GM21381 (cell line): ENCODE data around the gene PPP2R5E.
"Not testable (repeated sequence)": the region's sequence is repeated elsewhere in the genome, so short reads cannot be mapped to it uniquely, and the experiment has no call there.

Experiments used
- ATAC-seq: cut with Tn5 transposase; IDR thresholded peaks from one replicate; pipeline ENCODE4 v1.9.1; 2021; ENCODE audit warnings: mild to moderate bottlenecking, moderate library complexity; ENCODE audit not compliant: unreplicated experiment

Gene PPP2R5E

DNA sequence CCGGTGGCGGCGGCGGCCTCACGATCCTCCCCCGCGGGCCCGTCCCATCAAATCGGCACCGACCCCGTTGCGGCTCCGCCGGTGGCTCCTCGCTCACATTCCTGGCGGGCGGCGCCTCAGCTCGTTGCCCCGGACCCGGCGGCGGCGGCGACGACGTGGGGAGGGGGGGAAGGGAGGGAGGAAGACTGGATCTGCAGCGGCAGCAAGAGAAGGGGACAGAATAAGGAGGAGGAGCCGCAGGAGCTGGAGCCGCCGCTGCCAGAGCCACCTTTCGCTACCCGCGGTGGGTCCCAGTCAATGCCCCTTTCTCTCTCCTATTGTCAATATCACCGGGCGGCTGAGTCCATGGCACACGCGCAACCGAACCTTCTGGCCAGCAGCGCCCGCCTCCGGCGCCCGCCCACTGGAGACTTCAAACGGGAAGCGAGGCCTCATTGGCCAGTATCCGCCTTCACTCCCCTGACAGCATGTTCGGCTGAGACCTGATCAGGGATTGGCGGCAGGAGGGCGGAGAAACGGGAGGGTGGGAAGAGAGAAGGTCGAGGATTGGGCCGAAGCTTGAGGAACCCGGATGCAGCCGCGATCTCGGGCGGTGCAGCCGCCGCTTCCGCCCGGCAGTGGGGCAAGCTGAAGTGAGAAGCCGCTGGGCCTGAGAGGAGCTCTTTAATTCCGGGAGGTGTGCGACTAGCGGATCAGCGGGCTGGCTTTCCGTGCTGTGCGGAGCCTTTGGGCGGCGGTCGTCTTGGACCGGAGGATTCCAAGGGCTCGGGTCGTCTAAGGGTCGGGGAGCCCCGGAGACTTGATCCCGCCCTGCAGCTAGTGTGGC, at the start of gene PPP2R5E:
Gene PPP2R5E, minus strand, starts transcription at position 378 of the 826 bp plus-strand sequence. CDS start 3,692 bp downstream, outside the sequence.
- peak; percentile 94 for ATAC-seq

DNA sequence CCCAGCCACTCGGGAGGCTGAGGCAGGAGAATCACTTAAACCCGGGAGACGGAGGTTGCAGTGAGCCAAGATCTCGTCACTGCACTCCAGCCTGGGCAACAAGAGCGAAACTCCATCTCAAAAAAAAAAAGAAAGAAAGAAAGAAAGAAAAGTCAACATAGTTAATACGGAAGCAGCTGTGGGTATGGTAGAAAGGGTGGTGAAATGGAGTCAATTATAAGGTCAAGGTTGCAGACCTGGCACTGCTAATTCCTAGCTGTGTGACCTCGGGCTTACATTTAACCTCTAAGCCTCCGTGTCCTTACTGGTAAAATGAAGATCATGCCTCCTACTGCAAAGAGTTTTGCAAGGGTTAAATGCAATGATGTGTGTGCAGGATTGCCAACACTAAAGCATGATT, 39.9 kb upstream of the PPP2R5E start:
- not testable (repeated sequence) for ATAC-seq

DNA sequence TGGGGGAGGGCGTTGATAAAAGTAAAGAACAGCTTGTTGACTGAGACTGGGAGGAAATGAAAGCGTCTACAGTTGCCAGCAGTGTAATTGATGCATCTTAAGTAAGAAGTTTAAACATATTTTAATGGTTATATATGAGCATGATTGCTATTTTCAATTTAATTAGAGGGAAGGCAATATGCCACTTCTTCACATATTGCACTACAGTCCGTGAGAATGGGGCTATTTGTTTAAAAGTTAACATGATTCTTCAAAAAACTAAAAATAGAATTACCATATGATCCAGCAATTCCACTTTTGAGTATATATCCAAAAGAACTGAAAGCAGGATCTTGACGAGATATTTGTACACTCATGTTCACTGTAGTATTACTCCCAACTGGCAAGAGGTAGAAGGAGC, 38.3 kb upstream of the PPP2R5E start:
- ATAC-seq: no peak

DNA sequence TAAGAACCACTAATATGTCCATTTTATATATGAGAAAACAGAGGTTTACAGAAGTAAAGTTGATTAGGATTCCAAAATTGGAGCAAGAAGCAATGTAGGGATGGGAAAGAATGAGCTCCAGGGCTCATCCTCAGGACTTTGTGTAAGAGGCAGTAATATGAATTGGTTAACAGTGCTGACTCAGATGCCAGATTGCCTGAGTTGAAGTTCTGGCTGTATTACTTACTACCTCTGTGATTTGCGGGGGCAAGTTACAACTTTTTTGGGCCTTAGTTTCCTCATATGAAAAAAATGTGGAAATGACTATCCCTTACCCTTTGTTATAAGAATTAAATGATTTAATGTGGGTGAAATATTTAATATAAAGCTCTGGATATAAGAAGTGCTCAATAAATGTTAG, 35.1 kb upstream of the PPP2R5E start:
- ATAC-seq: no peak

- no peak for ATAC-seq
These were observed 30.4 kb upstream of the PPP2R5E start for GRCh38 chr14:63573581-63573980.

DNA sequence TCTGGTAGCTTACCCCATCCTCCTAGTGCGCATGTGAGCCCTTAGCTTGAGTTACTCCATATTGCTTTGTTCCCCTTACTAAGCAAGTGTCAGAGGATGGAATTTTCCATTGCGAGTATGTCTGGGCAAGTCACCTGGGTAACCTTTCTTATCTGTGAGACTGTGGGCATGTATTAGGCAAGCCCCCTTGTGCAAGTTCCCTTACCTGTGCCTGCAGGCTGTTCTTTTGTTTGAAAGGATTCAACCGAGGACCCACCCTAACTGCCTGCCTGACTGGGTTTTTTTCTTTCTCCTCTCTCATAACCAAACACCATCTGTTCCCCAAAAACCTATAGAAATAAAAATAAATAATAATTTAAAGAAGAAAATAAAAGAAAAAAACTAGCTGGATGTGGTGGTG, 22.3 kb upstream of the PPP2R5E start:
- ATAC-seq: no peak

- no peak for ATAC-seq
These were observed 21.1 kb upstream of the PPP2R5E start for GRCh38 chr14:63564318-63564717.

- ATAC-seq: no peak
These were observed 20.3 kb upstream of the PPP2R5E start for GRCh38 chr14:63563370-63564026.

GRCh38 chr14:63562405-63562804, 19.2 kb upstream of the PPP2R5E start:
- no peak for ATAC-seq

DNA sequence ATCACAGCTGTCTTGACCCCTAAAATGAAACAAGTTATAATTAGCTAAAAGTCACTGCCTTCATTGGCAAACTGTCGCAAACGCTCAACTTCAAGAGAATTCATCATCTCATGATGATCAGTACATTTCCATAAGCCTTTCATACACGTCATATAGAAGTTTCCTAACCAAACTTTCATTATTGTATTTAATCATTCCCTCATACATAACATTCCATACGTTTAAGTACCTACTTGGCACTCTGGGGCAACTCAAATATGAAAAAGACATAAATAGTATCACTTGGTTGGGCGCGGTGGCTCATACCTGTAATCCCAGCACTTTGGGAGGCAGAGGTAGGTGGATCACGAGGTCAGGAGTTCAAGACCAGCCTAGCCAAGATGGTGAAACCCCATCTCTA, 12.4 kb upstream of the PPP2R5E start:
- no peak for ATAC-seq

- no peak for ATAC-seq
These were observed 8.2 kb upstream of the PPP2R5E start for GRCh38 chr14:63551332-63551731.

DNA sequence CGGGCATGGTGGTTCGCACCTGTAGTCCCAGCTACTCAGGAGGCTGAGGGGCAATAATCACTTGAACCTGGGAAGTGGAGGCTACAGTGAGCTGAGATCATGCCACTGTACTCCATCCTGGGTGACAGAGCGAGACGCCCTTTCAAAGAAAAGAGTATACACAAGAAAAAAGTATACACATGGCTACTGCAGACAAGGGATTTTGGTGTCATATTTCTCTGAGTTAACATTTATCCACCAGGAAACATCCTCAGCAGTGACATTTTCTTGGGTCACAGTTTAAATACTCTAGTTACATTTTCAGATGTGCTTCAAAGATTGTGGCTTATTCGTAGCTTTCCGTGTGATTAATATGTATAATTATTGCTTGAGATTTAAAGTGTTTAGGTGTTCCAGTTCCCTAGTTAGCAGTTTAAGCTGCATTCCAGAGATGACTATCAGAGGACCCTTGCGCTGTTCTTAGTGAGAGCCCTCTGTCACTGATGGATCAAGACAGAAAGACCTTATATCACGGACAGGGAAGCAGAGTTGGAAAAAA, 4.7 kb upstream of the PPP2R5E start:
- no peak for ATAC-seq

- ATAC-seq: no peak
These were observed 2.3 kb upstream of the PPP2R5E start for GRCh38 chr14:63545431-63545830.

GRCh38 chr14:63544591-63545299, 1.6 kb upstream of the PPP2R5E start:
- no peak for ATAC-seq

GRCh38 chr14:63543826-63544406, 739 bp upstream of the PPP2R5E start:
- ATAC-seq: no peak

DNA sequence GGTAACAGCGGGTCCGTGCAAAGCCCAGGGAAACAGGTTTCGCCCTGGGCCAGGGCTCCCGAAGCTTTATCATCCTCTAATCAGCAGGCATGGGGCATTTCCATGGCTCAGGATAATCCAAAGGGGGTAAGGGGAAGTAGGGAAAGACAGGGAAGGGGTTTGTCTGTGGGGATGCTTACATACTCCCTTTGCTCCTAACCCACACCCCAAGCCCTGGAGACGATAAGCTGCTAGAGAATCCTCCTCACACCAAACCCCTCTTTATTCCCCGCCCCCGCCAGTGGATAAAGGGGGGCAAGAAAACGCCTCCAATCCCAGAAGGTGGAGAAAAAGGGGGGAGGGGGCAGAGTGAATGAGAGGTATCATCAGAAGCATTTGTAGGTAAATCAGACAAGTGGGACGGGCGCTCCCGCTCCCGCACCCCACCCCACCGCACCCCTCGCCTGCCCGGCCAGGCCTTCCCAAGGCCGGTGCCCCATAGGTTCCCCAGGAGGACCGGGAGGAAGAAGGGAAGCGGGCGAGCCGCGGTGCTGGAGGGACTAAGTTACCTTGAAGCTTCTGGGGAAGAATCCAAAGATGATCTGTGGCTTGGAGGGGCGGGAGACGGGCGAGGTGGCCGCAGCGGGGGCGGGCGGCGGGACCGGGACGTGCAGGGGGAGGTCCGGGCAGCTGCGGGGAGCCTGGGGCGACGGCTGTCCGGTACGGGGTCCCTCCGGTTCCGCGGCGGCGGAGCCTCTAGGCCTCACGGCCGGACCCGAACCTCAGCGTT, 762 bp downstream of the PPP2R5E start:
- peak; percentile 5 for ATAC-seq

- ATAC-seq: no peak
These were observed 7.3 kb downstream of the PPP2R5E start for GRCh38 chr14:63535918-63536317.

DNA sequence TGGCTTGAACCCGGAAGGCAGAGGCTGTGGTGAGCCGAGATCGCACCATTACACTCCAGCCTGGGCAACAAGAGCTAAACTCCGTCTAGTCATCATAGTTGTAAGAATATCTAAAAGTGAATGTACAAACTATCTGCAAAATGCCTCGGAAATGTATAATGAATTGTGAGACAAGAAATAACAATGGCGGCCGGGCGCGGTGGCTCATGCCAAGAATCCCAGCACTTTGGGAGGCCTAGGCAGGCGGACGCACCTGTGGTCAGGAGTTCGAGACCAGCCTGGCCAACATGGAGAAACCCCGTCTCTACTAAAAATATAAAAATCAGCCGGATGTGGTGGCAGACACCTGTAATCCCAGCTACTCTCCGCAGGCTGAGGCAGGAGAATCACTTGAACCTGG, 9.7 kb downstream of the PPP2R5E start:
- no peak for ATAC-seq

DNA sequence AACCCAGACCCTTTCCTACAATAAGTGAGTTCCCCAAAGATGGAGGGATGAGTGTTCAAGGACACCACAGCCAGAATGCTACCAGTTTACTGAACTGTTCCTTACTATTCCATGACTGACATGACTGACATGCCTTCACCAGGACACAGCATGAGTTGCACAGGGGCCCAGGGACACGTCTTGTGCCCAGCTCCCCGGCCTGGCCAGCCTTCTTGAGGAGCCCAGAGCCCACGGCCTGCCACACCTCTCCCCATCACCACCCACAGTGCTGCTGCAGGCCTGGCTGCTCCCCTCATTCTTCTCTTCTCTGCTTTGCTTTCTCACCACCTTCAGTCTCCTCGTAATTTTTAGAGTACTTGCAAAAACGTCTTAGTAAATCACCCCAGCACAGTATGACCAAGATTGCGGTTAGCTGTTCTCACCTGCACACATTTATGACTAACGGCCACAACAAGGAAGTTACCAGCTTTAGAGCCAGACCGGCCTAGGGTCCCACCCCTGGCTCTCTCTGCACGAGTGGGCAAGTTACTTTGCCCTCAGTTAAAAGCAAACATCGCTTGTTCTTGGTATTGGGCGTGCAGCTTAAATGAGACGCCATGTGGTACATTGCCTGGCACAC, 18.5 kb downstream of the PPP2R5E start:
- peak; percentile 96 for ATAC-seq
